ENCODE data around the gene TMBIM1. TPM values are rescaled to one million over a fixed set of nuclear protein-coding genes. Genes with fewer than 3 reads are reported as not detected.
"Not testable (repeated sequence)": the region's sequence is repeated elsewhere in the genome, so short reads cannot be mapped to it uniquely, and the experiment has no call there.

The TMBIM1 gene
- total RNA-seq, 4 donors from 2014 or later: 238 to 342 (median 275) TPM

GRCh38 chr2:218318241-218318640, 25.9 kb upstream of the TMBIM1 start:
- H3K9me3 ChIP-seq: no peaks in the 10 kb centered on the region
- H3K4me3 ChIP-seq: no peak overlapping the region
- H3K36me3 ChIP-seq: no peaks in the 10 kb centered on the region
- H3K4me1 ChIP-seq: peaks cover 5 to 18% (median 6%) of the 10 kb centered on the region in 3 donors
- 79 to 89% methylated on average over 6 of the region's 7 CpGs for WGBS, 2 donors
- H3K27me3 ChIP-seq: no peaks in the 10 kb centered on the region
- H3K27ac ChIP-seq: no peak overlapping the region
- DNase-seq: no peak
- TF ChIP-seq POLR2A (IDR thresholded peaks at IDR 0.05) (no peak), CTCF (IDR thresholded peaks at IDR 0.05) (no peak)
- intact Hi-C loops (cut with DNase I): no loop called here

- H3K27me3 ChIP-seq: no peaks in the 10 kb centered on the region
- 80 to 85% methylated on average over 3 to 4 of the region's 4 CpGs for WGBS, 2 donors
- no peaks in the 10 kb centered on the region for H3K9me3 ChIP-seq
- no peaks in the 10 kb centered on the region for H3K36me3 ChIP-seq
- H3K4me3 ChIP-seq: no peak overlapping the region
- intact Hi-C loops (cut with DNase I): no loop called here
- H3K4me1 ChIP-seq: peaks cover 5 to 14% (median 6%) of the 10 kb centered on the region in 3 donors
- DNase-seq: no peak
- H3K27ac ChIP-seq: no peak overlapping the region
- TF ChIP-seq CTCF (IDR thresholded peaks at IDR 0.05): no peak
- no peak for TF ChIP-seq POLR2A (IDR thresholded peaks at IDR 0.05)
These were observed 25.5 kb upstream of the TMBIM1 start for GRCh38 chr2:218317835-218318234.

GRCh38 chr2:218317303-218317630, 25.0 kb upstream of the TMBIM1 start:
- DNase-seq: no peak
- no peaks in the 10 kb centered on the region for H3K9me3 ChIP-seq
- TF ChIP-seq POLR2A (IDR thresholded peaks at IDR 0.05) (no peak), CTCF (IDR thresholded peaks at IDR 0.05) (no peak)
- WGBS, 2 donors: 82 to 100% methylated on average over 1 of the region's 1 CpG
- intact Hi-C loops (cut with DNase I): no loop called here
- H3K27ac ChIP-seq: no peak overlapping the region
- H3K27me3 ChIP-seq: no peaks in the 10 kb centered on the region
- H3K4me3 ChIP-seq: no peak overlapping the region
- no peaks in the 10 kb centered on the region for H3K36me3 ChIP-seq
- peaks cover 0 to 9% (median 3%) of the 10 kb centered on the region in 3 donors for H3K4me1 ChIP-seq

GRCh38 chr2:218315397-218315796, 23.1 kb upstream of the TMBIM1 start:
- no peaks in the 10 kb centered on the region for H3K9me3 ChIP-seq
- H3K27me3 ChIP-seq: no peaks in the 10 kb centered on the region
- H3K4me1 ChIP-seq: peaks cover 0 to 5% (median 0%) of the 10 kb centered on the region in 3 donors
- H3K4me3 ChIP-seq: no peak overlapping the region
- TF ChIP-seq POLR2A (IDR thresholded peaks at IDR 0.05) (no peak), CTCF (IDR thresholded peaks at IDR 0.05) (no peak)
- H3K36me3 ChIP-seq: no peaks in the 10 kb centered on the region
- WGBS, 2 donors: 54 to 67% methylated on average over 7 to 8 of the region's 8 CpGs
- intact Hi-C loops (cut with DNase I): no loop called here
- H3K27ac ChIP-seq: no peak overlapping the region
- no peak for DNase-seq

GRCh38 chr2:218314764-218315163, 22.5 kb upstream of the TMBIM1 start:
- H3K36me3 ChIP-seq; H3K4me3 ChIP-seq; H3K27ac ChIP-seq; H3K27me3 ChIP-seq; intact Hi-C loops (cut with DNase I); H3K4me1 ChIP-seq; H3K9me3 ChIP-seq; DNase-seq: not testable (repeated sequence)
- WGBS, 2 donors: 82 to 92% methylated on average over 4 of the region's 4 CpGs

GRCh38 chr2:218313356-218313755, 21.1 kb upstream of the TMBIM1 start:
- no peaks in the 10 kb centered on the region for H3K9me3 ChIP-seq
- peaks cover 0 to 5% (median 0%) of the 10 kb centered on the region in 3 donors for H3K4me1 ChIP-seq
- no peak overlapping the region for H3K4me3 ChIP-seq
- no peaks in the 10 kb centered on the region for H3K27me3 ChIP-seq
- WGBS, 2 donors: 84 to 87% methylated on average over 1 of the region's 1 CpG
- no peaks in the 10 kb centered on the region for H3K36me3 ChIP-seq
- intact Hi-C loops (cut with DNase I): no loop called here
- H3K27ac ChIP-seq: no peak overlapping the region
- DNase-seq: no peak
- no peak for TF ChIP-seq POLR2A (IDR thresholded peaks at IDR 0.05)
- TF ChIP-seq CTCF (IDR thresholded peaks at IDR 0.05): no peak

Measured in esophagus squamous epithelium (tissue), 5 donors.